Measurements from ENCODE around the gene MFSD12.

Gene MFSD12

GRCh38 chr19:3501780-3502179 is 55.6 kb downstream of the MFSD12 start:
- no peaks in the 10 kb centered on the region for H3K27me3 ChIP-seq (ENCODE audit: control insufficient read depth, insufficient read depth, low read length)
- peaks cover 2% of the 10 kb centered on the region for H3K4me1 ChIP-seq (ENCODE audit: control insufficient read depth, insufficient read depth, low read length)
- H3K4me3 ChIP-seq (ENCODE audit: low read depth, low read length) = no peak overlapping the region
- peaks cover 12% of the 10 kb centered on the region for H3K36me3 ChIP-seq (ENCODE audit: control insufficient read depth, insufficient read depth, low read length)
- H3K9ac ChIP-seq (ENCODE audit: low read depth, low read length) = no peak overlapping the region
- no peaks in the 10 kb centered on the region for H3K9me3 ChIP-seq (ENCODE audit: control insufficient read depth, insufficient read depth, low read length)

DNA sequence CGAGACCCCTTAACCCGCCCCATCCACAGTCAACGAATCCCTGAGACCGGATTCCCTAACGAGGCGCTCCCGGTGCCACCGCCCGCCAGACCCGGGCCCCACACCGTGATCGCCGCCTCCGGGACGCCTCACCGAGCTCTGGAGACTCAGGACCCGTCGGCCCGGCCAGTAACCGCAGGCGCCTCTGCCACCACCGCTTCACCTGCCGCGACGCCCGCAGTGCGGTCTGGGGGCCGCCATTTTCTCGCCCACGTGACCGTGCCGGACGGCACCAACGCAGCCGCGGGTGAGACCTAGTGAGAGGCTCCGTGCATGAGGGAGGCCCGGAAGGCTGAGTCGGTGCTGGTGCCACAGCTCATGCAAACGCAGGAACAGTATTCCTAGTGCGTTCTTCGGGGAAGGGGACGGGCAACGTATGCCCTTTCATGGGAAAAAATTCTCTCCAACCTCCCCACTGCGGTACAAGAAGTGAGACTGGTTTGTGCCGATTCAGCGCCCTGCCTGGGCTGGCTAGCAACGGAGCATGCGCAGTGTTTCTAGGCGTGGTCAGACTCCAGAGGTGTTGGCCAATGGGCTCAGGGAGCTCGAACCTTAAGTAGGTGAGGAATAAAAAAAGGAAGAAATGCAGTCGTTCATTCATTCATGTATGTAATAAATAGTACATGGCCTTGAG is 56.8 kb downstream of the MFSD12 start, which contains the start of gene DOHH:
DOHH (minus strand) TSS at position 246 of the 673 bp plus-strand sequence. CDS start 3,860 bp downstream, outside the sequence.
- no peaks in the 10 kb centered on the region for H3K27me3 ChIP-seq (ENCODE audit: control insufficient read depth, insufficient read depth, low read length)
- H3K4me1 ChIP-seq (ENCODE audit: control insufficient read depth, insufficient read depth, low read length) = peaks cover 2% of the 10 kb centered on the region
- H3K4me3 ChIP-seq (ENCODE audit: low read depth, low read length) = peak within 1 kb of the TSS; percentile 98
- peak within 1 kb of the TSS; percentile 100 for H3K9ac ChIP-seq (ENCODE audit: low read depth, low read length)
- peaks cover 21% of the 10 kb centered on the region for H3K36me3 ChIP-seq (ENCODE audit: control insufficient read depth, insufficient read depth, low read length)
- H3K9me3 ChIP-seq (ENCODE audit: control insufficient read depth, insufficient read depth, low read length) = no peaks in the 10 kb centered on the region

DNA sequence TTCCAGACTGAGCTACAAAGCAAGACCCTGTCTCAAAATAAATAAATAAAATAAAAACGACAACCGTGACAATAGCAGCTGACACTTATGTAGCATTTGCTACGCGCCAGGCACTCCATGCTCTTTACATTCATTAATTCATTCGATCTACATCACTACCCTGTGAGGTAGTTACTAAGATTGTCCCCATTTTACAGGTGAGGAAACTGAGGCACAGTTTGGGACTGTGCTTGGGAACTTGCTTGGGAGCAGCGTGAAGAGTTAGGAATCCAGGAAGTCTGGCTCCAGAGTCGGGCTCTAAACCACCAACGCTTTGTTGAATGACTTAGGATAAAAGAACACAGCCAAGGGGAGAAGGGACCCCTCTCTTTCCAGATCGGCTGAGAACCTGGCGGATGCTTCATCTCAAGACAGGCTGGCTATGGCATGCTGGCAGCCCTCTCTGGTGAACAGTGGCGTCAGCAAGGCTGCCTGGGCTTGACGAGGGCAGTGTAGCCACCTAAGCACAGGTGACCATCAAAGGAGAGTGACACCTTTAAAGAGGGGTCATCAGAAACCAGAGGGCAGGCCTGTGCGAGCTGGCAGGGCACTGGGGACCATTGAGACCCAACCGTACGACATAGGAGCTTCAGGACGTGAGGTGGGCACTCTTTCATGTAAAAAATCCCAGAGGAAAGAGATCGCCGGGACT is 57.5 kb downstream of the MFSD12 start:
- Histone ChIP-seq H3K4me3 (ENCODE audit: low read depth, low read length) (peak overlapping the region; percentile 98), H3K36me3 (ENCODE audit: control insufficient read depth, insufficient read depth, low read length) (peaks cover 24% of the 10 kb centered on the region), H3K9me3 (ENCODE audit: control insufficient read depth, insufficient read depth, low read length) (no peaks in the 10 kb centered on the region), H3K4me1 (ENCODE audit: control insufficient read depth, insufficient read depth, low read length) (peaks cover 2% of the 10 kb centered on the region), H3K9ac (ENCODE audit: low read depth, low read length) (peak overlapping the region; percentile 100), H3K27me3 (ENCODE audit: control insufficient read depth, insufficient read depth, low read length) (no peaks in the 10 kb centered on the region)

- H3K36me3 ChIP-seq (ENCODE audit: control insufficient read depth, insufficient read depth, low read length) = peaks cover 31% of the 10 kb centered on the region
These were observed 59.4 kb downstream of the MFSD12 start for GRCh38 chr19:3497757-3498520.

GRCh38 chr19:3496392-3497273 is 60.8 kb downstream of the MFSD12 start:
- Histone ChIP-seq H3K9me3 (ENCODE audit: control insufficient read depth, insufficient read depth, low read length) (no peaks in the 10 kb centered on the region), H3K27me3 (ENCODE audit: control insufficient read depth, insufficient read depth, low read length) (no peaks in the 10 kb centered on the region), H3K9ac (ENCODE audit: low read depth, low read length) (no peak overlapping the region), H3K4me3 (ENCODE audit: low read depth, low read length) (no peak overlapping the region), H3K36me3 (ENCODE audit: control insufficient read depth, insufficient read depth, low read length) (peaks cover 36% of the 10 kb centered on the region), H3K4me1 (ENCODE audit: control insufficient read depth, insufficient read depth, low read length) (peaks cover 2% of the 10 kb centered on the region)

More at GRCh38 chr19:3497757-3498520, 59.4 kb downstream of the MFSD12 start:
- Histone ChIP-seq H3K9me3 (ENCODE audit: control insufficient read depth, insufficient read depth, low read length) (no peaks in the 10 kb centered on the region), H3K27me3 (ENCODE audit: control insufficient read depth, insufficient read depth, low read length) (no peaks in the 10 kb centered on the region), H3K9ac (ENCODE audit: low read depth, low read length) (no peak overlapping the region), H3K4me3 (ENCODE audit: low read depth, low read length) (no peak overlapping the region), H3K4me1 (ENCODE audit: control insufficient read depth, insufficient read depth, low read length) (peaks cover 2% of the 10 kb centered on the region)

- Histone ChIP-seq H3K4me1 (ENCODE audit: control insufficient read depth, insufficient read depth, low read length) (no peaks in the 10 kb centered on the region), H3K36me3 (ENCODE audit: control insufficient read depth, insufficient read depth, low read length) (peaks cover 35% of the 10 kb centered on the region), H3K9ac (ENCODE audit: low read depth, low read length) (no peak overlapping the region), H3K27me3 (ENCODE audit: control insufficient read depth, insufficient read depth, low read length) (no peaks in the 10 kb centered on the region), H3K4me3 (ENCODE audit: low read depth, low read length) (no peak overlapping the region), H3K9me3 (ENCODE audit: control insufficient read depth, insufficient read depth, low read length) (no peaks in the 10 kb centered on the region)
These were observed 62.8 kb downstream of the MFSD12 start for GRCh38 chr19:3494559-3494958.

All from iPS-15b (cell line).